ENCODE data around the gene ANKS1A. TPM values are rescaled to one million over a fixed set of nuclear protein-coding genes. Genes with fewer than 3 reads are reported as not detected.

ANKS1A gene
- total and polyA plus RNA-seq, 9 donors, result 16.0 to 45.0 (median 27.3) TPM

DNA sequence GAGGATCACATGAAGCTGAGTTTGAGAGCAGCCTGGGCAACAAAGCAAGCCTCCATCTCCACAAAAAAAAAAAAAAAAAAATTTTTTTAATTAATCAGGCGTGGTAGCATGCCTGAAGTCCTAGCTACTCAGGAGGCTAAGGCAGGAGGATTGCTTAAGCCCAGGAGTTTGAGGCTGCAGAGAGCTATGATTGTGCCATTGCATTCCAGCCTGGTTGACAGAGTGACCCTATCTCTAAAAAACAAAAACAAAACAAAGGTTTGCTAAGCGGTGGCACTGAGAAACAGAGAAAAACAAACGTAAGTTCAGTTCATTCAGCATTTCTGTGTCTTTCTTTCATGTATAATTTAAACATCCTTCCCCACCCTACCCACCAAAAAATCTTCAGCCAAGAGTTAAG is 78.4 kb downstream of the ANKS1A start:
- no peak for TF ChIP-seq EP300 (IDR thresholded peaks at IDR 0.05)
- no peak for TF ChIP-seq POLR2A (IDR thresholded peaks at IDR 0.05)
- TF ChIP-seq, protein P1, sequence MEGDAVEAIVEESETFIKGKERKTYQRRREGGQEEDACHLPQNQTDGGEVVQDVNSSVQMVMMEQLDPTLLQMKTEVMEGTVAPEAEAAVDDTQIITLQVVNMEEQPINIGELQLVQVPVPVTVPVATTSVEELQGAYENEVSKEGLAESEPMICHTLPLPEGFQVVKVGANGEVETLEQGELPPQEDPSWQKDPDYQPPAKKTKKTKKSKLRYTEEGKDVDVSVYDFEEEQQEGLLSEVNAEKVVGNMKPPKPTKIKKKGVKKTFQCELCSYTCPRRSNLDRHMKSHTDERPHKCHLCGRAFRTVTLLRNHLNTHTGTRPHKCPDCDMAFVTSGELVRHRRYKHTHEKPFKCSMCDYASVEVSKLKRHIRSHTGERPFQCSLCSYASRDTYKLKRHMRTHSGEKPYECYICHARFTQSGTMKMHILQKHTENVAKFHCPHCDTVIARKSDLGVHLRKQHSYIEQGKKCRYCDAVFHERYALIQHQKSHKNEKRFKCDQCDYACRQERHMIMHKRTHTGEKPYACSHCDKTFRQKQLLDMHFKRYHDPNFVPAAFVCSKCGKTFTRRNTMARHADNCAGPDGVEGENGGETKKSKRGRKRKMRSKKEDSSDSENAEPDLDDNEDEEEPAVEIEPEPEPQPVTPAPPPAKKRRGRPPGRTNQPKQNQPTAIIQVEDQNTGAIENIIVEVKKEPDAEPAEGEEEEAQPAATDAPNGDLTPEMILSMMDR (IDR thresholded peaks at IDR 0.05), result no peak
- 91 to 92% (median 91%) methylated on average over 3 of the region's 3 CpGs for WGBS, 3 donors
- no peak for DNase-seq
- Histone ChIP-seq H3K4me1 (ENCODE audit: insufficient read depth) (peaks cover 1% of the 10 kb centered on the region), H3K36me3 (no peaks in the 10 kb centered on the region), H3K4me3 (no peak overlapping the region), H3K27me3 (no peaks in the 10 kb centered on the region), H3K27ac (no peak overlapping the region), H3K9me3 (no peaks in the 10 kb centered on the region)
- intact Hi-C loops (cut with DNase I), result no loop called here

DNA sequence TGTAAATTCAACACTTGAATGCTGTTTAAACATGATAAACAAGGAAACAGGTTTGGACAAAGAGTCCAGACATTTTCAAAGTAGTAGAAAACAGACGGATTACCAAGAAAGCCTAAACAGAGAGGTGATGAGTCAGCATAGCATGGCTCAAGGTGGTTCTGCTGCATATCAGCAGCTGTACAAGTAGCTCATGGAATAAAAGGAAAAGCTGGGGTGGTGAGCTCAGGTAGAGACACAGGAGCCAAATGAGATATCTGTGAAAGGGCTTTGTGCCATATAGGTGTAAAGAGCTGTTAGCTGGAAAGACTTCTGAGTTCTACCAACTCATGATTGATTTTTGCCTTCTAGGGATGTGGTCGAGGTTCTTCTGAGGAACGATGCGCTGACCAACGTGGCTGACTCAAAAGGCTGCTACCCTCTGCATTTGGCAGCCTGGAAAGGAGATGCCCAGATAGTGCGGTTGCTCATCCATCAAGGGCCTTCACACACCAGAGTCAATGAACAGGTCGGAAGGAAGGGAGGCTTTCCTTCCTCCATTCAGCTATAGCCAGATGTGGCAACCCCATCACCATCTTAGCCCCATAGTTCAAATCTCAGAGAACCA is 80.7 kb downstream of the ANKS1A start:
- no peaks in the 10 kb centered on the region for H3K36me3 ChIP-seq
- no peak for DNase-seq
- H3K9me3 ChIP-seq, result no peaks in the 10 kb centered on the region
- H3K27ac ChIP-seq, result no peak overlapping the region
- WGBS, 3 donors, result 88 to 91% (median 89%) methylated on average over 7 of the region's 7 CpGs
- H3K4me3 ChIP-seq, result no peak overlapping the region
- intact Hi-C loops (cut with DNase I), result no loop called here
- no peaks in the 10 kb centered on the region for H3K27me3 ChIP-seq
- peaks cover 1% of the 10 kb centered on the region for H3K4me1 ChIP-seq (ENCODE audit: insufficient read depth)
- TF ChIP-seq, protein P1 (IDR thresholded peaks at IDR 0.05), result no peak
- TF ChIP-seq EP300 (IDR thresholded peaks at IDR 0.05) (no peak), POLR2A (IDR thresholded peaks at IDR 0.05) (no peak)

DNA sequence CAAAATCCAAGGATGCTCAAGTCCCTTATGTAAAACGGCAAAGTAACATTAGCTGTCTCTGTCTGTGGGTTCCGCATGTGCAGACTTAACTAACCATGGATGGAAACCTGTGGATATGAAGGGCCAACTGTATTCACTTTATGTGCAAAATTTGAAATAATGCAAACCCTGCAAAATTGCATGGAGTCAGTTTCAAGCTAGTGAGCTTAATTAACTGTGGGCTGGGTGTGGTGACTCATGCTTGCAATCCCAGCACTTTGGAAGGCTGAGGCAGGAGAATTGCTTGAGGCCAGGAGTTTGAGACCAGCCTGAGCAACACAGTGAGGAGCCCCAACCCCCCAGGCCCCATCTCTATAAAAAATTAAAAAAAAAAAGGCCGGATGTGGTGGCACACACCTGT is 81.4 kb downstream of the ANKS1A start:
- Histone ChIP-seq H3K27ac (no peak overlapping the region), H3K4me1 (ENCODE audit: insufficient read depth) (peaks cover 1% of the 10 kb centered on the region), H3K36me3 (no peaks in the 10 kb centered on the region), H3K4me3 (no peak overlapping the region), H3K27me3 (no peaks in the 10 kb centered on the region), H3K9me3 (no peaks in the 10 kb centered on the region)
- intact Hi-C loops (cut with DNase I), result no loop called here
- no peak for DNase-seq
- 95 to 99% (median 96%) methylated on average over 3 of the region's 3 CpGs for WGBS, 3 donors
- TF ChIP-seq, protein P1 (IDR thresholded peaks at IDR 0.05), result no peak
- TF ChIP-seq POLR2A (IDR thresholded peaks at IDR 0.05), result no peak
- TF ChIP-seq EP300 (IDR thresholded peaks at IDR 0.05), result no peak

DNA sequence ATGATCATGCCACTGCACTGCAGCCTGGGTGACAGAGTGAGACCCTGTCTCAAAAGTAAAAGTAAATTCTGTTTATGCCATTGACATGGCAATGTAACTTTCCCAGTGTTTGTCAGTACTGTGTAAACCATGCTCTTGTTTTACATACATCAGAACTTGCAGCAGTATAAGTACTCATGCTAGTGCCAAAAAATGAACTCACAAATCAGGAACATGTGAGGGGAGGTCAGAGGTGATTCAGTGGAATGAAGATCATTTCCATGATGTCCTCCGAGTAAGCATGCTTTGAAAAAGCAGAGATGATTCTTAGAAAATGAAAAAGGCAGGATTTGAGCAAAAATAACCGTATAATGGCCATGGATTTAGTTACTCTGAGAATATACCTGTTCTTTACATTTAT is 81.9 kb downstream of the ANKS1A start:
- H3K9me3 ChIP-seq, result no peaks in the 10 kb centered on the region
- 56 to 69% (median 57%) methylated on average over 2 of the region's 2 CpGs for WGBS, 3 donors
- H3K27me3 ChIP-seq, result no peaks in the 10 kb centered on the region
- no peaks in the 10 kb centered on the region for H3K36me3 ChIP-seq
- H3K4me3 ChIP-seq, result no peak overlapping the region
- no peak for TF ChIP-seq POLR2A (IDR thresholded peaks at IDR 0.05)
- TF ChIP-seq, protein P1 (IDR thresholded peaks at IDR 0.05), result no peak
- TF ChIP-seq EP300 (IDR thresholded peaks at IDR 0.05), result no peak
- no peak overlapping the region for H3K27ac ChIP-seq
- intact Hi-C loops (cut with DNase I), result no loop called here
- H3K4me1 ChIP-seq (ENCODE audit: insufficient read depth), result peaks cover 1% of the 10 kb centered on the region
- no peak for DNase-seq

Measured in ovary (tissue), 9 donors.